HepG2 (cell line): ENCODE measurements around the gene ARFGAP3. TPM values are rescaled to one million over a fixed set of nuclear protein-coding genes. Genes with fewer than 3 reads are reported as not detected.

ENCODE experiments used
- ARNT2 ChIP-seq: sonication (generic); formaldehyde crosslinking; IDR thresholded peaks from 2 replicates; pipeline ENCODE4 v1.8.0; 2022; ENCODE audit warnings: mild to moderate bottlenecking, low read depth, missing genetic modification reagents, moderate library complexity
- ARNTL ChIP-seq: sonication (generic); formaldehyde crosslinking; IDR thresholded peaks from 2 replicates; pipeline ENCODE4 v1.4.0; 2020; ENCODE audit warnings: mild to moderate bottlenecking, missing genetic modification reagents
- BCL3 ChIP-seq: sonication (generic); formaldehyde crosslinking; IDR thresholded peaks from 2 replicates; pipeline ENCODE4 v1.5.1; 2020; ENCODE audit warnings: mild to moderate bottlenecking, missing genetic modification reagents, moderate library complexity
- CCDC6 ChIP-seq: sonication (generic); formaldehyde crosslinking; IDR thresholded peaks from 2 replicates; pipeline ENCODE4 v1.8.1; 2022; ENCODE audit warnings: mild to moderate bottlenecking, missing genetic modification reagents, moderate library complexity
- CENPX ChIP-seq: sonication (generic); formaldehyde crosslinking; IDR thresholded peaks from 2 replicates; pipeline ENCODE4 v1.9.0; 2021; ENCODE audit warnings: mild to moderate bottlenecking, missing genetic modification reagents, moderate library complexity
- KMT2A ChIP-seq: sonication (generic); formaldehyde crosslinking; IDR thresholded peaks from 2 replicates; pipeline ENCODE4 v1.4.0; 2020; ENCODE audit warnings: missing genetic modification reagents
- MAX ChIP-seq: IDR thresholded peaks from 2 replicates; pipeline ENCODE4 v1.6.1; 2012; ENCODE audit warnings: inconsistent platforms
- MIER2 ChIP-seq: IDR thresholded peaks from 2 replicates; pipeline ENCODE4 v1.6.1; 2016; ENCODE audit warnings: missing biosample characterization, missing genetic modification reagents
- NCOA1 ChIP-seq: sonication (generic); formaldehyde crosslinking; IDR thresholded peaks from 2 replicates; pipeline ENCODE4 v1.9.0; 2021; ENCODE audit warnings: missing genetic modification reagents
- PCBP2 ChIP-seq: fragments of 200-400 bp; formaldehyde crosslinking; optimal IDR thresholded peaks from 2 replicates; pipeline ENCODE3; 2018; ENCODE audit warnings: low read length, low read depth; ENCODE audit not compliant: poor library complexity, severe bottlenecking
- SALL2 ChIP-seq: sonication (generic); formaldehyde crosslinking; IDR thresholded peaks from 2 replicates; pipeline ENCODE4 v1.8.1; 2023; ENCODE audit warnings: mild to moderate bottlenecking, missing genetic modification reagents, inconsistent platforms
- SRSF4 ChIP-seq: fragments of 200-400 bp; formaldehyde crosslinking; IDR thresholded peaks from one replicate; pipeline ENCODE4 v1.6.1; 2018; ENCODE audit warnings: mild to moderate bottlenecking, low read depth, low read length, moderate library complexity; ENCODE audit not compliant: poor library complexity, severe bottlenecking
- TEAD2 ChIP-seq: sonication (generic); formaldehyde crosslinking; IDR thresholded peaks from 2 replicates; pipeline ENCODE4 v1.9.0; 2021; ENCODE audit warnings: missing genetic modification reagents
- XBP1 ChIP-seq: sonication (generic); formaldehyde crosslinking; IDR thresholded peaks from 2 replicates; pipeline ENCODE4 v1.5.0; 2020; ENCODE audit warnings: missing genetic modification reagents
- ZKSCAN5 ChIP-seq: sonication (generic); formaldehyde crosslinking; IDR thresholded peaks from 2 replicates; pipeline ENCODE4 v1.5.1; 2020; ENCODE audit warnings: mild to moderate bottlenecking, missing genetic modification reagents
- ZNF10 ChIP-seq: sonication (generic); formaldehyde crosslinking; IDR thresholded peaks from 2 replicates; pipeline ENCODE4 v1.4.0; 2020; ENCODE audit warnings: mild to moderate bottlenecking, low read depth, missing genetic modification reagents, borderline replicate concordance
- ZNF124 ChIP-seq: sonication (generic); formaldehyde crosslinking; IDR thresholded peaks from 2 replicates; pipeline ENCODE4 v1.4.0; 2020; ENCODE audit warnings: missing genetic modification reagents
- ZNF207 ChIP-seq: fragments of 450-650 bp; IDR thresholded peaks from 2 replicates; pipeline ENCODE4 v1.6.1; 2016; ENCODE audit warnings: antibody characterized with exemption, borderline replicate concordance
- ZNF468 ChIP-seq: sonication (generic); formaldehyde crosslinking; IDR thresholded peaks from 2 replicates; pipeline ENCODE4 v1.8.0; 2022; ENCODE audit warnings: mild to moderate bottlenecking, moderate library complexity, missing genetic modification reagents
- ZNF501 ChIP-seq: sonication (generic); formaldehyde crosslinking; IDR thresholded peaks from 2 replicates; pipeline ENCODE4 v1.5.1; 2020; ENCODE audit warnings: mild to moderate bottlenecking, moderate library complexity, missing genetic modification reagents
- ZNF530 ChIP-seq: sonication (generic); formaldehyde crosslinking; IDR thresholded peaks from 2 replicates; pipeline ENCODE4 v1.5.0; 2020; ENCODE audit warnings: low read depth, mild to moderate bottlenecking, missing genetic modification reagents
- ZNF550 ChIP-seq: sonication (generic); formaldehyde crosslinking; IDR thresholded peaks from 2 replicates; pipeline ENCODE4 v1.4.0; 2020; ENCODE audit warnings: mild to moderate bottlenecking, missing genetic modification reagents, borderline replicate concordance
- ZNF747 ChIP-seq: sonication (generic); formaldehyde crosslinking; IDR thresholded peaks from 2 replicates; pipeline ENCODE4 v1.8.1; 2023; ENCODE audit warnings: missing genetic modification reagents, mild to moderate bottlenecking, borderline replicate concordance
- polyA plus RNA-seq, 8 experiments: library from polyadenylated mRNA; depleted of rRNA in 3 of 8; stranded (reverse) in 7 of 8; unstranded in 1 of 8; fragments of >200 nt; fragmentation: Illumina TruSeq in 4 of 8; extraction: Trizol in 4 of 8; gene quantifications; 2 replicates each; pipeline versions ENCODE4 v1.2.1 to v1.2.3, GENCODE V29; 2011 to 2016; ENCODE audit warnings: low read depth in 4 of 8, missing spikeins in 1 of 8, mixed read lengths in 1 of 8; ENCODE audit not compliant: insufficient read depth in 1 of 8
- total RNA-seq, 5 experiments: library from RNA; depleted of rRNA; stranded (reverse); fragments of >200 nt; fragmentation: Illumina TruSeq; extraction: Trizol; gene quantifications; 2 replicates each; pipeline ENCODE4 v1.2.3, GENCODE V29; 2016; ENCODE audit warnings: low read depth in 1 of 5
- TF ChIP-seq, protein P1 (sequence below): sonication (generic); formaldehyde crosslinking; IDR thresholded peaks from 2 replicates; pipeline ENCODE4 v1.4.0; 2020; ENCODE audit warnings: missing genetic modification reagents
- TF ChIP-seq, protein P2 (sequence below): sonication (generic); formaldehyde crosslinking; IDR thresholded peaks from 2 replicates; pipeline ENCODE4 v1.4.0; 2020; ENCODE audit warnings: missing genetic modification reagents

Gene ARFGAP3
- total and polyA plus RNA-seq, 2 of the 13 experiments (the other 11 are each of a cell fraction or from before 2014, with no cell fraction given), result 41.7 to 61.6 TPM

- TF ChIP-seq, protein P1, sequence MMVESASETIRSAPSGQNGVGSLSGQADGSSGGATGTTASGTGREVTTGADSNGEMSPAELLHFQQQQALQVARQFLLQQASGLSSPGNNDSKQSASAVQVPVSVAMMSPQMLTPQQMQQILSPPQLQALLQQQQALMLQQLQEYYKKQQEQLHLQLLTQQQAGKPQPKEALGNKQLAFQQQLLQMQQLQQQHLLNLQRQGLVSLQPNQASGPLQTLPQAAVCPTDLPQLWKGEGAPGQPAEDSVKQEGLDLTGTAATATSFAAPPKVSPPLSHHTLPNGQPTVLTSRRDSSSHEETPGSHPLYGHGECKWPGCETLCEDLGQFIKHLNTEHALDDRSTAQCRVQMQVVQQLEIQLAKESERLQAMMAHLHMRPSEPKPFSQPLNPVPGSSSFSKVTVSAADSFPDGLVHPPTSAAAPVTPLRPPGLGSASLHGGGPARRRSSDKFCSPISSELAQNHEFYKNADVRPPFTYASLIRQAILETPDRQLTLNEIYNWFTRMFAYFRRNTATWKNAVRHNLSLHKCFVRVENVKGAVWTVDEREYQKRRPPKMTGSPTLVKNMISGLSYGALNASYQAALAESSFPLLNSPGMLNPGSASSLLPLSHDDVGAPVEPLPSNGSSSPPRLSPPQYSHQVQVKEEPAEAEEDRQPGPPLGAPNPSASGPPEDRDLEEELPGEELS, result peak; percentile 60; the same call in 1 of the 2 replicates
- TF ChIP-seq CENPX (no peak), TEAD2 (CRISPR knock-in tag) (no peak), ARNT2 (CRISPR knock-in tag) (no peak), ARNTL (CRISPR knock-in tag) (peak; percentile 55), ZNF501 (CRISPR knock-in tag) (no peak), ZNF10 (CRISPR knock-in tag) (no peak), ZKSCAN5 (no peak), KMT2A (CRISPR knock-in tag) (no peak), ZNF468 (no peak), ZNF550 (CRISPR knock-in tag) (no peak), ZNF124 (CRISPR knock-in tag) (no peak), PCBP2 (no peak), XBP1 (CRISPR knock-in tag) (no peak), BCL3 (CRISPR knock-in tag) (0 out of 2 replicates have a peak, but pooled peaks have one; percentile 1), MAX (peak; percentile 62; the same call in 1 of the 2 replicates), ZNF530 (CRISPR knock-in tag) (no peak), CCDC6 (CRISPR knock-in tag) (no peak; the same call in 1 of the 2 replicates), MIER2 (CRISPR knock-in tag) (0 out of 2 replicates have a peak, but pooled peaks have one; percentile 25), SALL2 (CRISPR knock-in tag) (peak; percentile 33; the same call in 1 of the 2 replicates), ZNF747 (CRISPR knock-in tag) (no peak), ZNF207 (no peak), NCOA1 (CRISPR knock-in tag) (no peak), SRSF4 (no peak)
- TF ChIP-seq, protein P2, sequence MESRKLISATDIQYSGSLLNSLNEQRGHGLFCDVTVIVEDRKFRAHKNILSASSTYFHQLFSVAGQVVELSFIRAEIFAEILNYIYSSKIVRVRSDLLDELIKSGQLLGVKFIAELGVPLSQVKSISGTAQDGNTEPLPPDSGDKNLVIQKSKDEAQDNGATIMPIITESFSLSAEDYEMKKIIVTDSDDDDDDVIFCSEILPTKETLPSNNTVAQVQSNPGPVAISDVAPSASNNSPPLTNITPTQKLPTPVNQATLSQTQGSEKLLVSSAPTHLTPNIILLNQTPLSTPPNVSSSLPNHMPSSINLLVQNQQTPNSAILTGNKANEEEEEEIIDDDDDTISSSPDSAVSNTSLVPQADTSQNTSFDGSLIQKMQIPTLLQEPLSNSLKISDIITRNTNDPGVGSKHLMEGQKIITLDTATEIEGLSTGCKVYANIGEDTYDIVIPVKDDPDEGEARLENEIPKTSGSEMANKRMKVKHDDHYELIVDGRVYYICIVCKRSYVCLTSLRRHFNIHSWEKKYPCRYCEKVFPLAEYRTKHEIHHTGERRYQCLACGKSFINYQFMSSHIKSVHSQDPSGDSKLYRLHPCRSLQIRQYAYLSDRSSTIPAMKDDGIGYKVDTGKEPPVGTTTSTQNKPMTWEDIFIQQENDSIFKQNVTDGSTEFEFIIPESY (CRISPR knock-in tag), result no peak
These were observed 51.8 kb downstream of the ARFGAP3 start (continued) for GRCh38 chr22:42805016-42805997.
